Activated CD4-positive, alpha-beta T cell treated with anti-CD3 and anti-CD28 coated beads for 36 hours (primary cell): ENCODE results near the gene PDE8A. TPM values are rescaled to one million over a fixed set of nuclear protein-coding genes. Genes with fewer than 3 reads are reported as not detected.

ENCODE experiments used
- ATAC-seq: fragments of 200-7000 bp; cut with Tn5 transposase; one replicate; pipeline ENCODE4 v1.10.0; 2021; ENCODE audit warnings: mild to moderate bottlenecking, moderate library complexity
- CTCF ChIA-PET: fragments of 350-600 bp; sonication (Branson Sonifier 250); formaldehyde crosslinking; loops from one replicate; lab custom pipeline; 2021; ENCODE audit warnings: antibody characterized with exemption; lab: Charles Lee
- POLR2A ChIA-PET: fragments of 350-600 bp; sonication (Branson Sonifier 250); formaldehyde crosslinking; loops from one replicate; lab custom pipeline; 2021; ENCODE audit warnings: antibody characterized with exemption, inconsistent platforms; lab: Charles Lee
- DNase-seq: peaks from one replicate; pipeline ENCODE4 v3.0.0-alpha.2; 2020
- H3K27ac Mint-ChIP-seq: one replicate; pipeline ENCODE4 v1.8.0; 2021; ENCODE audit warnings: mixed read lengths
- H3K27me3 Mint-ChIP-seq: one replicate; pipeline ENCODE4 v1.8.0; 2021; ENCODE audit warnings: mixed read lengths
- H3K36me3 Mint-ChIP-seq: one replicate; pipeline ENCODE4 v1.8.0; 2021; ENCODE audit warnings: low read depth, mixed read lengths
- H3K4me1 Mint-ChIP-seq: one replicate; pipeline ENCODE4 v1.8.0; 2021; ENCODE audit warnings: mixed read lengths
- H3K4me3 Mint-ChIP-seq: one replicate; pipeline ENCODE4 v1.8.0; 2021; ENCODE audit warnings: mild to moderate bottlenecking, moderate library complexity, mixed read lengths
- H3K9me3 Mint-ChIP-seq: one replicate; pipeline ENCODE4 v1.8.0; 2021; ENCODE audit warnings: low read depth, mixed read lengths
- intact Hi-C, 2 experiments: fragments of 100-400 bp; cut with DNase I in 1 of 2; cut with micrococcal nuclease in 1 of 2; formaldehyde crosslinking; loops; one replicate each; pipeline versions ENCODE4 v1.14.2 to v1.15.1; 2022 to 2024; cut with DNase I, micrococcal nuclease
- total RNA-seq, 2 experiments: library from RNA; stranded (reverse); gene quantifications; one replicate each; pipeline ENCODE4 v1.2.3, GENCODE V29; 2021

PDE8A gene
- total RNA-seq, 2 experiments from 2014 or later, result 21.3 to 28.7 TPM

GRCh38 chr15:85091990-85092389 lies 110.3 kb downstream of the PDE8A start:
- no peaks in the 10 kb centered on the region for H3K9me3 Mint-ChIP-seq
- no peak for DNase-seq
- ATAC-seq, result no peak
- no peak overlapping the region for H3K27ac Mint-ChIP-seq
- POLR2A ChIA-PET, result no interaction called here
- no peaks in the 10 kb centered on the region for H3K4me1 Mint-ChIP-seq
- peaks cover 29% of the 10 kb centered on the region for H3K36me3 Mint-ChIP-seq
- no peak overlapping the region for H3K4me3 Mint-ChIP-seq
- CTCF ChIA-PET, result no interaction called here
- intact Hi-C loops, result no loop called here
- no peaks in the 10 kb centered on the region for H3K27me3 Mint-ChIP-seq

DNA sequence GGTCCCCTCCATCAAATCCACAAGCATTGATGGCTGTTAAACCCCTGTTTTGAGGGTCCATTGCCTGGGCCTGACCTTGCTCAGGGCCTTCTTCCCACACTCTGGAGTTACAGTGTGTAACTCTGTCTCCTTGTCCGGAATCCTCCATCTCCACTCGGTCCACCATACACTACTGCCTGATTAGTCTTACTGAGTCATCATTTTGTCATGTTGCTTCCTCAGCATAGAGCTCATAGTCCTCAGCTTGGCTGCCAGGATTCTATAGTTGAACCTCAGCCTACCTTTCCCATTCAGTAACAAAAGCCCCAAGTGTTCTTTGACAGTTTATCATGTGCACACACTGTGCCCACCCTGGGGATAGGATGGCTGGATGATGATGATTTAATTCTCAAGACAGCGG lies 113.0 kb downstream of the PDE8A start:
- Mint-ChIP-seq H3K27ac (no peak overlapping the region), H3K36me3 (peaks cover 18% of the 10 kb centered on the region), H3K27me3 (no peaks in the 10 kb centered on the region), H3K9me3 (no peaks in the 10 kb centered on the region), H3K4me3 (no peak overlapping the region), H3K4me1 (peaks cover 1% of the 10 kb centered on the region)
- CTCF ChIA-PET, result interaction anchor here (0.6 kb wide), 1 partner anchor 94 kb away, joined by 3 read pairs; no protein-coding TSS in a partner anchor
- intact Hi-C loops, result no loop called here
- POLR2A ChIA-PET, result no interaction called here
- ATAC-seq, result no peak
- DNase-seq, result no peak

GRCh38 chr15:85095566-85095965 lies 113.9 kb downstream of the PDE8A start:
- Mint-ChIP-seq H3K4me1 (peaks cover 3% of the 10 kb centered on the region), H3K27me3 (no peaks in the 10 kb centered on the region), H3K27ac (no peak overlapping the region), H3K9me3 (no peaks in the 10 kb centered on the region), H3K36me3 (peaks cover 20% of the 10 kb centered on the region), H3K4me3 (no peak overlapping the region)
- CTCF ChIA-PET, result no interaction called here
- ATAC-seq (no peak), DNase-seq (no peak)
- POLR2A ChIA-PET, result no interaction called here
- intact Hi-C loops, result no loop called here

DNA sequence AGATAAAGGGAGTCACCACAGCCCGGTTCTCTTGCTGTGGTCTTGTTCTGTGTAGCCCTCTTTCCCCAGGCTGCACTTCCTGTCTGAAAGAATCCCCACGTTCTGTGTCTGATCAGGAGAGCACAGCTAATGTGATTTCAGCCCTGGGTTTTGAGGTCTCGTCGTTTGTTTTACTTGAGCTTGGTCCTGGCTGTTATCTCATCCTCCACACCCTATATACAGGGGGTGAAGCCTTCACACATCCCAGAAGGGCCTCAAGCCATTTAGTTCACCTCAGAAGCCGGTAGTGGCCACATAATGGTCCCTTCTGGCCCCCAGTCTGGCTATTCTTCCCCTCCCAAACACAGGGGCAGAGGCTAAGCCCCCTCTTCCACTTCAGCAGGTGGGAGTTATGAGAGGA lies 115.6 kb downstream of the PDE8A start:
- H3K27me3 Mint-ChIP-seq, result no peaks in the 10 kb centered on the region
- ChIA-PET POLR2A (no interaction called here), CTCF (interaction anchor here (1.2 kb wide), 1 partner anchor 34 kb away, joined by 5 read pairs; no protein-coding TSS in a partner anchor)
- H3K27ac Mint-ChIP-seq, result no peak overlapping the region
- H3K36me3 Mint-ChIP-seq, result peaks cover 12% of the 10 kb centered on the region
- no peaks in the 10 kb centered on the region for H3K9me3 Mint-ChIP-seq
- DNase-seq (no peak), ATAC-seq (no peak)
- no peak overlapping the region for H3K4me3 Mint-ChIP-seq
- intact Hi-C loops, result no loop called here
- H3K4me1 Mint-ChIP-seq, result peaks cover 3% of the 10 kb centered on the region

DNA sequence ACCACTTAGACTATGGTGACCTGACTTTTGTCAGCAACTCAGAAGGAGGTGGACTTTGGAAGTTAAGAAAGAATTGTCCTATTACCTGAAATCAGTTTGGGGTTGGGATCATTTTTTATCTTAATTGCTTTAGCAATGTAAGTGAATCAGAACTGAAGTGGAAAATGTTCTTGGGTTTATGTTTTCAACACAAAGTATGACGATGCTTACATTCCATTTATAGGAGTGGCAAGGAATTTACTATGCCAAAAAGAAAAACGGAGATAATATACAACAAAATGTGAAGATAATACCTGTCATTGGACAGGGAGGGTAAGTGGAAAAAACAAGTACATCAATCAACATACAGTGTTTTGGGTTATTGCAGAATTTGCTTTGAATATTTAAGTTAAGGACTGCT lies 116.1 kb downstream of the PDE8A start:
- Mint-ChIP-seq H3K36me3 (peaks cover 9% of the 10 kb centered on the region), H3K27ac (no peak overlapping the region), H3K4me1 (peaks cover 3% of the 10 kb centered on the region), H3K27me3 (no peaks in the 10 kb centered on the region), H3K4me3 (no peak overlapping the region), H3K9me3 (no peaks in the 10 kb centered on the region)
- POLR2A ChIA-PET, result no interaction called here
- DNase-seq (no peak), ATAC-seq (no peak)
- intact Hi-C loops, result no loop called here
- CTCF ChIA-PET, result interaction anchor here (1.2 kb wide), 1 partner anchor 33 kb away, joined by 5 read pairs; no protein-coding TSS in a partner anchor

DNA sequence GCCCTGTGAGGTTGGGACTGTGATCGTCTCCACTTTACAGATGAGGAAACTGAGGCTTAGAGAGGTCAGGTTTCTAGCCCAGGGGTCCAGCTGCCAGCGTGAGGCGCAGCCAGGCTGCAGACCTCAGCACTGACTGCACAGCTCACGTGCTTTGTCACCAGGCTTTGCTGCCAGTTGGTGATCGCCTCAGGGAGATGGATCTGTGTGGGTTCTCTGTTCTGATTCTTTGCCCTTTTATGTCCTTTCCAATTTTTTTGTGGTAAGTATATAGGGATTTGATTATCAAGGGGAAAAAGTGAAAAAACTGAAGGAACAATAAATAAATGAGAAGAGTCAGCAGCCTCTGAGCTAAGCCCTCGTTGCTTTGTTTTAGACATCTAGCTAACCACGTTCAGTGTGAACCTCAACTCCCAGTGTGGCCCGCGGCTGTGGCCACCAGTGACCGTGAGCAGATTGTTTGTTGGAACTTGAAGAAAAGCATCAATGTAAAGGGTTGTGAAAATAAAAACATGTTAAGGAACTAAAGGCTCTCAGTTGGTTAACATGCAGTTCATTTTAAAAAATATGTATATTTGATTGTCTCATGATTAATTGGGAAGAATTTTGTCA lies 117.6 kb downstream of the PDE8A start:
- Mint-ChIP-seq H3K27me3 (no peaks in the 10 kb centered on the region), H3K9me3 (no peaks in the 10 kb centered on the region), H3K4me1 (peaks cover 3% of the 10 kb centered on the region), H3K36me3 (peaks cover 7% of the 10 kb centered on the region), H3K27ac (no peak overlapping the region), H3K4me3 (no peak overlapping the region)
- POLR2A ChIA-PET, result no interaction called here
- intact Hi-C loops, result no loop called here
- no peak for DNase-seq
- ATAC-seq, result no peak
- CTCF ChIA-PET, result no interaction called here

GRCh38 chr15:85100186-85100937 lies 118.7 kb downstream of the PDE8A start:
- intact Hi-C loops, result no loop called here
- CTCF ChIA-PET, result no interaction called here
- Mint-ChIP-seq H3K27me3 (no peaks in the 10 kb centered on the region), H3K4me3 (no peak overlapping the region), H3K9me3 (no peaks in the 10 kb centered on the region), H3K27ac (no peak overlapping the region), H3K36me3 (peaks cover 5% of the 10 kb centered on the region), H3K4me1 (peaks cover 3% of the 10 kb centered on the region)
- DNase-seq (peak; percentile 9), ATAC-seq (no peak)
- POLR2A ChIA-PET, result no interaction called here

DNA sequence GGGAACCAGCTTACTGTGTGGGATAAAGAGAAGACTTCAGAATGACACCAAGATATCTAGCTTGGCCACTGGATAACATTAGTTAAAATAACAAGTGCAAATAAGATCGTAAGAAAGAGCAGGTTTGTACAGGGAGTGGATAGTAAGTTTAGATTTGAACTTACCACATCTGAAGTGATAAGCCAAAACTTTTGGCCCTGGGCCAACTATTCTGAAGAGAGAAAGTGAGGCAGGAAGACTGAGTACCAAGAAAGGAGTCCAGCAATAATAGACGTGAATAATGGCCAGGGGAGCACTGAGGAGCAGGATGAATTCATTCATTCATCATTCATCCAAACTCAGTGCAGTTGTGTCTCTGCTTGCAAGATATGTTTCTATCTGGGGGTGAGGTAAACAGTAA lies 122.9 kb downstream of the PDE8A start:
- DNase-seq, result no peak
- POLR2A ChIA-PET, result no interaction called here

DNA sequence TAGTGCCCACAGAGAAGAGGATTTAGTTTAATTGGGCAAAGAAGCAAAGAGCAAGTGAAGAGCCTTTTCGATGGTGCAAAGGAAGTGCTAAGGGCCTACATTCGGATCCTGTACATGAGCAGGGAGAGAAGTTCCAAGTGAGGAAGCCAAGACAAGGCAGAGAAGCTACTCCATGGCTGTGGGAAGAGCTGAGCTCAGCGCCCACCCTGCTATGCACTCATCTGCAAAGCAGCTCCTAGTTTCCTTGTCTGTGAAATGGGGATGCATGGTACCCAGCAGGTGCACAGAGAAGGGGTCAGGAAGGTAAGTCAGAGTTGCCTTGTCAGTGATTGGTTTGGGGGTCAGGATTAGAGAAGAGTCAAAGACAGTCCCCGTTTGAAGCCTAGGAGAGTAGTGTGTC lies 126.5 kb downstream of the PDE8A start:
- Mint-ChIP-seq H3K4me1 (no peaks in the 10 kb centered on the region), H3K27me3 (no peaks in the 10 kb centered on the region), H3K36me3 (peaks cover 10% of the 10 kb centered on the region), H3K4me3 (no peak overlapping the region), H3K27ac (no peak overlapping the region), H3K9me3 (no peaks in the 10 kb centered on the region)
- ChIA-PET CTCF (interaction anchor here (0.8 to 1.5 kb wide), 2 partner anchors 12 to 61 kb away, joined by 3 to 4 read pairs; no protein-coding TSS in a partner anchor), POLR2A (no interaction called here)
- no peak for ATAC-seq
- no peak for DNase-seq
- intact Hi-C loops, result no loop called here

More for the DNA sequence above, 122.9 kb downstream of the PDE8A start:
- no peak overlapping the region for H3K27ac Mint-ChIP-seq
- peaks cover 7% of the 10 kb centered on the region for H3K36me3 Mint-ChIP-seq
- peaks cover 3% of the 10 kb centered on the region for H3K4me1 Mint-ChIP-seq
- H3K4me3 Mint-ChIP-seq, result no peak overlapping the region
- intact Hi-C loops, result no loop called here
- ATAC-seq, result no peak
- no peaks in the 10 kb centered on the region for H3K9me3 Mint-ChIP-seq
- CTCF ChIA-PET, result no interaction called here
- no peaks in the 10 kb centered on the region for H3K27me3 Mint-ChIP-seq

- ChIA-PET POLR2A (interaction anchor here (0.6 kb wide), 1 partner anchor 105 kb away, joined by 3 read pairs; no protein-coding TSS in a partner anchor), CTCF (interaction anchor here (1.5 kb wide), 1 partner anchor 60 kb away, joined by 3 read pairs; no protein-coding TSS in a partner anchor)
- ATAC-seq (no peak), DNase-seq (no peak)
- no peaks in the 10 kb centered on the region for H3K27me3 Mint-ChIP-seq
- no peaks in the 10 kb centered on the region for H3K9me3 Mint-ChIP-seq
- intact Hi-C loops, result no loop called here
- no peak overlapping the region for H3K27ac Mint-ChIP-seq
- H3K4me3 Mint-ChIP-seq, result no peak overlapping the region
- H3K36me3 Mint-ChIP-seq, result peaks cover 14% of the 10 kb centered on the region
- no peaks in the 10 kb centered on the region for H3K4me1 Mint-ChIP-seq
These were observed 127.7 kb downstream of the PDE8A start for GRCh38 chr15:85109333-85109732.

- CTCF ChIA-PET, result no interaction called here
- POLR2A ChIA-PET, result no interaction called here
- Mint-ChIP-seq H3K27me3 (no peaks in the 10 kb centered on the region), H3K4me1 (peaks cover 10% of the 10 kb centered on the region), H3K9me3 (no peaks in the 10 kb centered on the region), H3K4me3 (no peak overlapping the region), H3K36me3 (peaks cover 35% of the 10 kb centered on the region), H3K27ac (no peak overlapping the region)
- no peak for DNase-seq
- intact Hi-C loops, result loop anchor here in 1 of 2 experiments (5.0 kb wide), 1 partner anchor 39 kb away; no protein-coding TSS in a partner anchor
- ATAC-seq, result no peak
These were observed 131.3 kb downstream of the PDE8A start for GRCh38 chr15:85112997-85113396.

DNA sequence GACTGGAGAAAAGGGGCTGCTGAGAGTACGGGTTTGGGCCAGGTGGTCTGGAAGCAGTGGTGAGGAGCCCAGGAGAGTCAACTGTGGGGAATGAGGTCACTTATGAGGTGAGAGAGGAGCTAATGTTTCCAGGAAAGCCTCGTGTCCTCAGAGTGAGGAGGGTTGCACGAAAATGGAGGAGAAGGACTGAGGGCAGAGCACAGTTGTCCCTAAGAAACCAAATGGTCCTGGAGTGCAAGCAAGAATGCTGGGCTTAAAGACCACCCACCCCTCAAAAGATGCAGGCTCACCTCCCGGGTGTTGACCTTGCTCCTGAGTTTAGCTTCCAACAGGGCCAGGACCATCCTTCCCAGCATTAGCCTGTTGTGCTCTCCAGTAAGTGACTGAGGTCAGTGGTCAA lies 133.2 kb downstream of the PDE8A start:
- Mint-ChIP-seq H3K36me3 (peaks cover 41% of the 10 kb centered on the region), H3K4me3 (no peak overlapping the region), H3K27me3 (no peaks in the 10 kb centered on the region), H3K4me1 (peaks cover 10% of the 10 kb centered on the region), H3K9me3 (no peaks in the 10 kb centered on the region), H3K27ac (no peak overlapping the region)
- ATAC-seq (no peak), DNase-seq (no peak)
- ChIA-PET CTCF (no interaction called here), POLR2A (no interaction called here)
- intact Hi-C loops, result loop anchor here in 1 of 2 experiments (5.0 kb wide), 1 partner anchor 37 kb away; no protein-coding TSS in a partner anchor
